Gastrocnemius medialis (tissue), 4 donors: ENCODE measurements around the gene CAMP.

Experiments used
- POLR2A ChIP-seq, 2 donors: fragments of 450-650 bp; IDR thresholded peaks; one replicate each; pipeline ENCODE4 v1.6.1; 2017; ENCODE audit warnings: antibody characterized with exemption in 2 of 2, mild to moderate bottlenecking in 2 of 2, moderate library complexity in 2 of 2
- TF ChIP-seq, protein P1 (sequence below), 5 experiments: fragments of 450-650 bp in 3 of 5; fragments of 200-600 bp in 2 of 5; sonication (generic) in 2 of 5; IDR thresholded peaks in 4 of 5; conservative IDR thresholded peaks in 1 of 5; 1 replicate in 4 of 5; 2 replicates in 1 of 5; pipeline ENCODE4 v1.5.1; 2016 to 2019; ENCODE audit warnings: antibody characterized with exemption in 5 of 5, mild to moderate bottlenecking in 3 of 5, moderate library complexity in 3 of 5

DNA sequence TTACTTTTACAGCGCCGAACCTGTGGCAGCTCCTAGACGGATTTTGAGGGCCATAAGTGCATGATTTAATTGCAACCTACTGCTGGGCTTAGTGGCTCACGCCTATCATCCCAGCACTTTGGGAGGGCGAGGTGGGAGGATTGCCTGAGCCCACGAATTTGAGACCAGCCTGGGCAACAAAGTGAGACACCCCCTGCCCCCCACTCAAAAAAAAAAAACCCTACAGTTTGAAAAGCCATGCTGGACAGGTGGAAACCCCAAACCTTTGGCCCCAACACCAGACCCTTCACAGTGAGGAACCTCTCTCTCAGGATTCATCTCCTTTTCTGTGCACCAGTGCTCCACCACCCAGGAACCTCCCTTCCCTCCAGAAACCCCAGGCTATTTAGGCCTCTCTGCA, 34.0 kb upstream of the CAMP start:
- TF ChIP-seq, protein P1, sequence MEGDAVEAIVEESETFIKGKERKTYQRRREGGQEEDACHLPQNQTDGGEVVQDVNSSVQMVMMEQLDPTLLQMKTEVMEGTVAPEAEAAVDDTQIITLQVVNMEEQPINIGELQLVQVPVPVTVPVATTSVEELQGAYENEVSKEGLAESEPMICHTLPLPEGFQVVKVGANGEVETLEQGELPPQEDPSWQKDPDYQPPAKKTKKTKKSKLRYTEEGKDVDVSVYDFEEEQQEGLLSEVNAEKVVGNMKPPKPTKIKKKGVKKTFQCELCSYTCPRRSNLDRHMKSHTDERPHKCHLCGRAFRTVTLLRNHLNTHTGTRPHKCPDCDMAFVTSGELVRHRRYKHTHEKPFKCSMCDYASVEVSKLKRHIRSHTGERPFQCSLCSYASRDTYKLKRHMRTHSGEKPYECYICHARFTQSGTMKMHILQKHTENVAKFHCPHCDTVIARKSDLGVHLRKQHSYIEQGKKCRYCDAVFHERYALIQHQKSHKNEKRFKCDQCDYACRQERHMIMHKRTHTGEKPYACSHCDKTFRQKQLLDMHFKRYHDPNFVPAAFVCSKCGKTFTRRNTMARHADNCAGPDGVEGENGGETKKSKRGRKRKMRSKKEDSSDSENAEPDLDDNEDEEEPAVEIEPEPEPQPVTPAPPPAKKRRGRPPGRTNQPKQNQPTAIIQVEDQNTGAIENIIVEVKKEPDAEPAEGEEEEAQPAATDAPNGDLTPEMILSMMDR (IDR thresholded peaks at IDR 0.05 in 4 of 5, conservative IDR thresholded peaks at IDR 0.05 in 1 of 5), result no peak
- no peak for TF ChIP-seq POLR2A (IDR thresholded peaks at IDR 0.05)
